Ectodermal cell (in vitro differentiated cells): ENCODE measurements around the gene TAF3.
A peak's percentile ranks its signal among the peaks of the same experiment; 100 is the strongest.

Experiments
- H3K27ac ChIP-seq: 2 replicates; pipeline ENCODE4 v1.7.0; 2013; ENCODE audit warnings: mild to moderate bottlenecking, low read depth, low read length; ENCODE audit not compliant: insufficient read depth, poor library complexity, severe bottlenecking
- H3K27me3 ChIP-seq: 2 replicates; pipeline ENCODE4 v1.7.0; 2013; ENCODE audit warnings: mild to moderate bottlenecking, low read length; ENCODE audit not compliant: insufficient read depth, control insufficient read depth, poor library complexity, severe bottlenecking
- H3K36me3 ChIP-seq: one replicate; pipeline ENCODE4 v1.7.0; 2013; ENCODE audit warnings: low read length; ENCODE audit not compliant: control insufficient read depth, insufficient read depth
- H3K4me1 ChIP-seq: one replicate; pipeline ENCODE4 v1.7.0; 2013; ENCODE audit warnings: low read length; ENCODE audit not compliant: control insufficient read depth, insufficient read depth
- H3K4me3 ChIP-seq: 2 replicates; pipeline ENCODE4 v1.7.0; 2013; ENCODE audit warnings: low read depth, low read length, control low read depth; ENCODE audit not compliant: insufficient read depth
- H3K9me3 ChIP-seq: 2 replicates; pipeline ENCODE4 v1.7.0; 2013; ENCODE audit warnings: mild to moderate bottlenecking, low read length, moderate library complexity; ENCODE audit not compliant: control insufficient read depth
- WGBS, 2 experiments: methylation state at CpG; one replicate each; pipeline ENCODE4 v1.1.7; 2013; ENCODE audit warnings: missing lambda C conversion rate in 2 of 2; 5-methylcytosine and 5-hydroxymethylcytosine counted together

TAF3 gene

GRCh38 chr10:8054494-8055407 lies 236.4 kb downstream of the TAF3 start, which contains the start of gene GATA3:
GATA3 (plus strand) TSS chr10:8054688; CDS start chr10:8055656, 968 bp downstream.
- Histone ChIP-seq H3K27ac (no peak within 1 kb of the TSS), H3K4me3 (peak within 1 kb of the TSS; percentile 30), H3K36me3 (no peaks in the 10 kb centered on the region), H3K9me3 (no peaks in the 10 kb centered on the region), H3K27me3 (peaks cover 100% of the 10 kb centered on the region), H3K4me1 (peaks cover 25% of the 10 kb centered on the region)
- WGBS, 2 experiments: 1% methylated on average over 64 to 65 of the region's 65 CpGs

GRCh38 chr10:8055420-8056349 lies 237.4 kb downstream of the TAF3 start:
- peak overlapping the region; percentile 30 for H3K4me3 ChIP-seq
- H3K4me1 ChIP-seq: peaks cover 31% of the 10 kb centered on the region
- no peak overlapping the region for H3K27ac ChIP-seq
- WGBS, 2 experiments: 1% methylated on average over 85 of the region's 85 CpGs
- H3K9me3 ChIP-seq: no peaks in the 10 kb centered on the region
- H3K36me3 ChIP-seq: no peaks in the 10 kb centered on the region
- peaks cover 100% of the 10 kb centered on the region for H3K27me3 ChIP-seq

GRCh38 chr10:8056378-8056777 lies 238.1 kb downstream of the TAF3 start:
- H3K9me3 ChIP-seq: no peaks in the 10 kb centered on the region
- peaks cover 100% of the 10 kb centered on the region for H3K27me3 ChIP-seq
- WGBS, 2 experiments: 2 to 6% methylated on average over 6 of the region's 6 CpGs
- no peaks in the 10 kb centered on the region for H3K36me3 ChIP-seq
- H3K27ac ChIP-seq: no peak overlapping the region
- H3K4me1 ChIP-seq: peaks cover 38% of the 10 kb centered on the region
- H3K4me3 ChIP-seq: peak overlapping the region; percentile 30

DNA sequence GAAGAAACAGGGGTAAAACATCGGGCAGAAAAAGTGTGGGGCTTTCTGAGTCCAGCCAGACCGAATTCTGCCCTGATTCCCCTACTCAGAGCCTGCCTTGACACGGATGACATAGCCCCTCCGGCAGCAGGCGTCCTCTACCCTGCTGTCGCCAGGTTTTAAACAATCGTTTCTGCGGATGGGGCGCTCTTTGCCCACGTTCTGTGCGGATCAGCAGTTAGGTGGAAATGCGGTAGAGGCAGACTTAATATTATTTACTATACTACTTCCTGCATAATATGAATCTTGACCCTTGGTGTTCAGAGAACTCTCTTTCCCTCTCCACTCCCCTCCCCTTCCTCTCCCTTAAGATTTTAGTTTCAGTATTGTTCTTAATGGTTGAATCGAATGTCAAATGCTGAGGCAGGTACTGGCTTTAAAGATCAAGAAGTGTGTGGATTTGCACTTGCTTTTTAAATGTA lies 238.6 kb downstream of the TAF3 start:
- Histone ChIP-seq H3K4me1 (peaks cover 42% of the 10 kb centered on the region), H3K27me3 (peaks cover 100% of the 10 kb centered on the region), H3K4me3 (no peak overlapping the region), H3K36me3 (no peaks in the 10 kb centered on the region), H3K27ac (no peak overlapping the region), H3K9me3 (no peaks in the 10 kb centered on the region)
- 3% methylated on average over 11 to 13 of the region's 13 CpGs for WGBS, 2 experiments

DNA sequence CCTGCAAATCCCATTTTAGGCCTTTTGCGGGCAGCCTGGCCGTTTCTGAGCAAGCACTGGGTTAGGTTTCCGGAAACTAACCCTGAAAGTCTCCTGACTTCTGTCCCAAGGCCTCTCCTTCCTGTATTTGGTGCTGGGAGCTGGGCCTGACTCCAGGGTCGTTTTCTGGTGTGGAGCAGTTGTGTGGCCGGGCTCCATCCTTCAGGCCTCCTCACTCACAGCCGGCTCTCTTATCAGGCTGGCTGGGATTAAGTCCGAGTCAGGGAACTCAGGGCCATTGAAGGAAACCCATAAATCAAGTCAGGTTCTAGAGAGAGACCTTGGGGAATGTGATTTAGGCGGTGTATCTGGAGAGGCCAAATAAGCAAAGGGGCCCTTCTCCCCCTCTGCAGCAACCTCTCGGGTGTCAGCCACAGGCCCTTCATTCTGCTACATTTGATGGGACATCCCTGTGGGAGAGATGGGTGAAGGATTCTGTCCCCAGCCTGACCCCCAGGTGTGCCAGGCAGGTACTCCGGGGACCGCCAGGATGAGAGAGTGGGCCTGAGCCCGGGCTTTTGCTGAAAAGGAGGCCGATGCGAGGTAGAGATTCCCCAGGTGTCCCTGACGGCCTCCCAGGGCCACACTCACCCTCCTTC lies 239.4 kb downstream of the TAF3 start:
- no peaks in the 10 kb centered on the region for H3K36me3 ChIP-seq
- no peaks in the 10 kb centered on the region for H3K9me3 ChIP-seq
- H3K4me1 ChIP-seq: peaks cover 43% of the 10 kb centered on the region
- 14 to 15% methylated on average over 15 of the region's 15 CpGs for WGBS, 2 experiments
- H3K27ac ChIP-seq: no peak overlapping the region
- no peak overlapping the region for H3K4me3 ChIP-seq
- H3K27me3 ChIP-seq: peaks cover 100% of the 10 kb centered on the region

GRCh38 chr10:8058274-8059111 lies 240.2 kb downstream of the TAF3 start:
- H3K27me3 ChIP-seq: peaks cover 100% of the 10 kb centered on the region
- 9 to 12% methylated on average over 45 of the region's 45 CpGs for WGBS, 2 experiments
- H3K4me3 ChIP-seq: no peak overlapping the region
- H3K4me1 ChIP-seq: peaks cover 45% of the 10 kb centered on the region
- no peaks in the 10 kb centered on the region for H3K36me3 ChIP-seq
- no peaks in the 10 kb centered on the region for H3K9me3 ChIP-seq
- H3K27ac ChIP-seq: no peak overlapping the region

DNA sequence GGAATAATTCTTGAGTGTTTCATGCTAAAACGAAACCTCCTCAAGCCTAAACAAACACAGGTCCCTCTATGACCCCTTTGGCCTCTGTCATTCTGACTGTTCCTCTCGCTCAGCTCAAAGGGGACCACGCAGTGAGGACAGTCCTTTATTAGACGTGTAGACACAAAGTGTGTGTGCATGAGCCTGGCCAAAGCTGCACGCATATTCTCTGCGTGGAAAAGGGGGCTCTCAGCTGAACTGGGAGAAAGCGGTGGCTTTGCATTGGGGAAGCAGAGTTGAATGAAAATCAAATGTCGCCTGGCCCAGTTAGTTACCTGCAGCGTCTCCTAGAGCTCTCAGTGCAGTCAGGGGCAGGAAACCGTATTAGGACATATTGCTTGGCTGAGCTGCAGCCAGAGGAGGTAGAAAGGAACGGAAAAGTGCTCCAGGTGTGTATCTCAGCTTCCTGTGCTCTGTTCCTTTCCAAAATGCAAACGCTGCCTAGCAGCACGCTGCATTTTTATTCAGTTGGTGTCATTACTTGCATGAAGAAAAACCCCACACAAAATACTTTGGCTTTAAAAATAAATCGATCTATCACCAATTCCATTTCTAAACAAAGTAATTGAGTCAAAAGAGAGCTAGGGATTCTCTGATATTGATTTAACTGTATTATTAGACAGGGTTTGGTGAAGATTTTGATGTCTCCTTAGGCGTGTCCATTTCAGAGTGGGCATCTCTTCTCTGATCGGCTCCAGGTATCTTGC lies 241.1 kb downstream of the TAF3 start:
- Histone ChIP-seq H3K27me3 (peaks cover 100% of the 10 kb centered on the region), H3K4me3 (no peak overlapping the region), H3K9me3 (no peaks in the 10 kb centered on the region), H3K27ac (no peak overlapping the region), H3K4me1 (peaks cover 52% of the 10 kb centered on the region), H3K36me3 (no peaks in the 10 kb centered on the region)
- 12 to 17% methylated on average over 15 of the region's 16 CpGs for WGBS, 2 experiments

DNA sequence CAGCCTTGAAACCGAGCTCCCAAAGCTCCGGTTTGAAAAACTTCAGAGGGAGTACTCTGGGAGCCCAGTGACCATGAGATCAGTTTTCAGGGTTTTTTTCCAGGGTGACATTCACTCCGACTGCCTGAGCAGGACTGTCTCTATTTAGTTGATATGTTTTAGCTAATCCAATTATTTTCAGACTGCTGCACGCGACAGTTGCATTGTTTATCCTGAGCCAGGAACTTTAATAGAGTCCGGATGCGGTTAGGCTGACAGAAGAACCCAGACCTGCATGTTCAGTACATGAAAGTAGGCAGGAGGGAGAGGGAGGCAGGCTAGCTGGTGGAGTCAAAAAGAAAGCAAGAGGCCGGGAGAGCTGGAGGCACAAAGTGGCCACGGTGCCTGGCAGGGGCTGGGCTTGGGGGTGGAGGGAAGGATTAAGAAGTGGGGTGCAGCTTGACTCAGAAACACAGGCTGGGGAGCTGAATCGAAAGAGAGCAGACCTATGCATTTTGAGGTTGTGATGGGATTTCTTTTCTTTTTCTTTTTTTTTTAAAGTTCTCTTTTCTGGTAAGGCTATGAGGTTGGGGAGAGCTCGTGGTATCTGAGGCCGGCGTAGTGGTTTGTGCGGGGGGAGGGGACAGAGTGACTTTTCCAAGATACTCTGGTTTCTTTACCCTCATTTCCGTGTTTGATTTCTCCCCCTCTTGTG lies 241.9 kb downstream of the TAF3 start:
- Histone ChIP-seq H3K27me3 (peaks cover 100% of the 10 kb centered on the region), H3K4me1 (peaks cover 60% of the 10 kb centered on the region), H3K9me3 (no peaks in the 10 kb centered on the region), H3K36me3 (no peaks in the 10 kb centered on the region), H3K27ac (no peak overlapping the region), H3K4me3 (no peak overlapping the region)
- 9 to 13% methylated on average over 11 to 15 of the region's 15 CpGs for WGBS, 2 experiments
